Measurements from ENCODE around the gene SERBP1.

DNA sequence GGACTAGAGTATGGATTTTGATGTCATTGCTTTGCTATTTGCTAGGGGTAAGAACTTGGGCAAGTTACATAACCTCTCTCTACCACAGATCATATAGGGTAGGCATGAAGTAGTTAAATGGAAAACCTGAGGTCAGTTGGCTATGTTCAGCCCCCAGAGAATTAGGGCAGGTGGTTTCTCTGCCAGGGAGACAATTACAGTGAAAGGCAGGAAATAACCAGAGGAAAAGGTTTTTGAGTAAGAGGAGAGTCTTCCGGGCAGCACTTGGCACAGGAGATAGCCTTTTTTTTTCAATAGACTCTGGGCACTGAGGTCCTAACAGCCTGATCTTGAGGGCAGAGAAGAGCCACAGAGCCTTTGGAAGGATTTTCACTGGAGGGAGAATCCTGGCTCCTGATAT, 16.7 kb upstream of the SERBP1 start:
- TF ChIP-seq CTCF (IDR thresholded peaks at IDR 0.05) (no peak), POLR2A (IDR thresholded peaks at IDR 0.05) (no peak)

Measured in adrenal gland (tissue), 5 donors.